ENCODE measurements around the gene ST7.

Gene ST7

GRCh38 chr7:117250245-117250644 is 296.9 kb downstream of the ST7 start:
- no peak overlapping the region for H3K4me3 ChIP-seq (ENCODE audit: low read depth, low read length)

GRCh38 chr7:117250801-117251200 is 297.5 kb downstream of the ST7 start:
- H3K4me3 ChIP-seq (ENCODE audit: low read depth, low read length): no peak overlapping the region

- no peak overlapping the region for H3K4me3 ChIP-seq (ENCODE audit: low read depth, low read length)
Observed at GRCh38 chr7:117251687-117252086, 298.4 kb downstream of the ST7 start.

- no peak overlapping the region for H3K4me3 ChIP-seq (ENCODE audit: low read depth, low read length)
Observed at GRCh38 chr7:117259615-117260014, 306.3 kb downstream of the ST7 start.

GRCh38 chr7:117262546-117262945 is 309.2 kb downstream of the ST7 start:
- H3K4me3 ChIP-seq (ENCODE audit: low read depth, low read length): no peak overlapping the region

- H3K4me3 ChIP-seq (ENCODE audit: low read depth, low read length): no peak overlapping the region
Observed at GRCh38 chr7:117264716-117265115, 311.4 kb downstream of the ST7 start.

- no peak overlapping the region for H3K4me3 ChIP-seq (ENCODE audit: low read depth, low read length)
Observed at GRCh38 chr7:117269417-117269816, 316.1 kb downstream of the ST7 start.

GRCh38 chr7:117269886-117270285 is 316.6 kb downstream of the ST7 start:
- no peak overlapping the region for H3K4me3 ChIP-seq (ENCODE audit: low read depth, low read length)

GRCh38 chr7:117270371-117270770 is 317.1 kb downstream of the ST7 start:
- H3K4me3 ChIP-seq (ENCODE audit: low read depth, low read length): no peak overlapping the region

- H3K4me3 ChIP-seq (ENCODE audit: low read depth, low read length): no peak overlapping the region
Observed at GRCh38 chr7:117271566-117271965, 318.3 kb downstream of the ST7 start.

- H3K4me3 ChIP-seq (ENCODE audit: low read depth, low read length): no peak overlapping the region
Observed at GRCh38 chr7:117272017-117272759, 318.9 kb downstream of the ST7 start.

- no peak overlapping the region for H3K4me3 ChIP-seq (ENCODE audit: low read depth, low read length)
Observed at GRCh38 chr7:117273325-117273724, 320.0 kb downstream of the ST7 start.

- H3K4me3 ChIP-seq (ENCODE audit: low read depth, low read length): no peak overlapping the region
Observed at GRCh38 chr7:117273814-117274225, 320.5 kb downstream of the ST7 start.

- H3K4me3 ChIP-seq (ENCODE audit: low read depth, low read length): no peak overlapping the region
Observed at GRCh38 chr7:117274951-117275350, 321.6 kb downstream of the ST7 start.

GRCh38 chr7:117277576-117277975 is 324.3 kb downstream of the ST7 start:
- H3K4me3 ChIP-seq (ENCODE audit: low read depth, low read length): no peak overlapping the region

- H3K4me3 ChIP-seq (ENCODE audit: low read depth, low read length): no peak overlapping the region
Observed at GRCh38 chr7:117278040-117278439, 324.7 kb downstream of the ST7 start.

- no peak overlapping the region for H3K4me3 ChIP-seq (ENCODE audit: low read depth, low read length)
Observed at GRCh38 chr7:117279203-117279602, 325.9 kb downstream of the ST7 start.

Data from iPS-11a (cell line).